Activated CD4-positive, alpha-beta memory T cell treated with anti-CD3 and anti-CD28 coated beads for 36 hours (primary cell): ENCODE data around the gene BRMS1L. TPM values are rescaled to one million over a fixed set of nuclear protein-coding genes. Genes with fewer than 3 reads are reported as not detected.
"Not testable (repeated sequence)": the region's sequence is repeated elsewhere in the genome, so short reads cannot be mapped to it uniquely, and the experiment has no call there.

Experiments used
- CTCF ChIA-PET: fragments of 350-600 bp; sonication (Branson Sonifier 250); formaldehyde crosslinking; loops from one replicate; lab custom pipeline; 2021; ENCODE audit warnings: antibody characterized with exemption, inconsistent platforms; lab: Charles Lee
- POLR2A ChIA-PET: fragments of 350-600 bp; sonication (Branson Sonifier 250); formaldehyde crosslinking; loops from one replicate; lab custom pipeline; 2021; ENCODE audit warnings: antibody characterized with exemption; lab: Charles Lee
- DNase-seq: peaks from one replicate; pipeline ENCODE4 v3.0.0-alpha.2; 2020
- H3K27ac Mint-ChIP-seq: one replicate; pipeline ENCODE4 v1.8.0; 2021; ENCODE audit warnings: mixed read lengths
- H3K27me3 Mint-ChIP-seq: one replicate; pipeline ENCODE4 v1.8.0; 2021; ENCODE audit warnings: mixed read lengths
- H3K36me3 Mint-ChIP-seq: one replicate; pipeline ENCODE4 v1.8.0; 2021; ENCODE audit warnings: mixed read lengths
- H3K4me1 Mint-ChIP-seq: one replicate; pipeline ENCODE4 v1.8.0; 2021; ENCODE audit warnings: low read depth, mixed read lengths
- H3K4me3 Mint-ChIP-seq: one replicate; pipeline ENCODE4 v1.8.0; 2021; ENCODE audit warnings: mild to moderate bottlenecking, mixed read lengths
- H3K9me3 Mint-ChIP-seq: one replicate; pipeline ENCODE4 v1.8.0; 2021; ENCODE audit warnings: mixed read lengths
- intact Hi-C: fragments of 100-400 bp; cut with micrococcal nuclease; formaldehyde crosslinking; loops from one replicate; pipeline ENCODE4 v1.15.1; 2023
- total RNA-seq, 2 experiments: library from RNA; stranded (reverse); gene quantifications; one replicate each; pipeline ENCODE4 v1.2.3, GENCODE V29; 2021

BRMS1L gene
- total RNA-seq, 2 experiments from 2014 or later: 5.6 to 6.1 TPM

GRCh38 chr14:35824446-35825165 lies 1.5 kb upstream of the BRMS1L start:
- Mint-ChIP-seq H3K4me1 (peaks cover 21% of the 10 kb centered on the region), H3K4me3 (peak overlapping the region; percentile 67)
- H3K27ac Mint-ChIP-seq, H3K27me3 Mint-ChIP-seq, H3K9me3 Mint-ChIP-seq, DNase-seq, H3K36me3 Mint-ChIP-seq, POLR2A ChIA-PET, CTCF ChIA-PET: not testable (repeated sequence)
- intact Hi-C loops: loop anchor here (5.0 kb wide), 1 partner anchor 537 kb away; no protein-coding TSS in a partner anchor

- no peak for DNase-seq
- POLR2A ChIA-PET: interaction anchor here (0.9 to 1.7 kb wide), 6 partner anchors 9 to 704 kb away, joined by 3 to 6 read pairs (median 4); partner anchors contain the start of genes INSM2, PPP2R3C and RALGAPA1
- intact Hi-C loops: loop anchor here (1.0 to 5.0 kb wide), 8 partner anchors 12 to 843 kb away; partner anchors contain the start of genes FAM177A1, INSM2, MBIP and RALGAPA1
- H3K4me1 Mint-ChIP-seq: peaks cover 23% of the 10 kb centered on the region
- peak overlapping the region; percentile 93 for H3K27ac Mint-ChIP-seq
- no peaks in the 10 kb centered on the region for H3K27me3 Mint-ChIP-seq
- no peaks in the 10 kb centered on the region for H3K9me3 Mint-ChIP-seq
- H3K36me3 Mint-ChIP-seq: no peaks in the 10 kb centered on the region
- CTCF ChIA-PET: interaction anchor here (0.8 to 3.3 kb wide), 3 partner anchors 9 to 16 kb away, joined by 3 to 22 read pairs (median 9); partner anchors contain the start of gene RALGAPA1
- H3K4me3 Mint-ChIP-seq: peak overlapping the region; percentile 78
These were observed 245 bp upstream of the BRMS1L start for GRCh38 chr14:35825968-35826217.

- Mint-ChIP-seq H3K4me1 (peaks cover 23% of the 10 kb centered on the region), H3K4me3 (peak overlapping the region; percentile 78), H3K9me3 (no peaks in the 10 kb centered on the region), H3K27ac (peak overlapping the region; percentile 93), H3K27me3 (no peaks in the 10 kb centered on the region), H3K36me3 (peaks cover 7% of the 10 kb centered on the region)
- DNase-seq: no peak
- CTCF ChIA-PET: interaction anchor here (0.8 to 3.3 kb wide), 3 partner anchors 10 to 17 kb away, joined by 5 to 22 read pairs (median 9); partner anchors contain the start of gene RALGAPA1
- intact Hi-C loops: loop anchor here (1.0 to 5.0 kb wide), 8 partner anchors 13 to 844 kb away; partner anchors contain the start of genes FAM177A1, INSM2, MBIP and RALGAPA1
- POLR2A ChIA-PET: interaction anchor here (0.6 to 1.7 kb wide), 5 partner anchors 18 to 493 kb away, joined by 3 to 6 read pairs (median 4); partner anchors contain the start of genes INSM2, MBIP and RALGAPA1
These were observed 846 bp downstream of the BRMS1L start for GRCh38 chr14:35826952-35827416.

- intact Hi-C loops: loop anchor here (2.0 to 5.0 kb wide), 3 partner anchors 541 to 845 kb away; partner anchors contain the start of genes FAM177A1 and SRP54
- peak overlapping the region; percentile 78 for H3K4me3 Mint-ChIP-seq
- H3K9me3 Mint-ChIP-seq: no peaks in the 10 kb centered on the region
- peaks cover 8% of the 10 kb centered on the region for H3K36me3 Mint-ChIP-seq
- H3K4me1 Mint-ChIP-seq: peaks cover 23% of the 10 kb centered on the region
- no peak for DNase-seq
- CTCF ChIA-PET: interaction anchor here (1.2 to 3.3 kb wide), 2 partner anchors 11 to 13 kb away, joined by 3 to 22 read pairs; no protein-coding TSS in a partner anchor
- no peak overlapping the region for H3K27ac Mint-ChIP-seq
- no peaks in the 10 kb centered on the region for H3K27me3 Mint-ChIP-seq
- POLR2A ChIA-PET: no interaction called here
These were observed 1.7 kb downstream of the BRMS1L start for GRCh38 chr14:35827678-35828472.

DNA sequence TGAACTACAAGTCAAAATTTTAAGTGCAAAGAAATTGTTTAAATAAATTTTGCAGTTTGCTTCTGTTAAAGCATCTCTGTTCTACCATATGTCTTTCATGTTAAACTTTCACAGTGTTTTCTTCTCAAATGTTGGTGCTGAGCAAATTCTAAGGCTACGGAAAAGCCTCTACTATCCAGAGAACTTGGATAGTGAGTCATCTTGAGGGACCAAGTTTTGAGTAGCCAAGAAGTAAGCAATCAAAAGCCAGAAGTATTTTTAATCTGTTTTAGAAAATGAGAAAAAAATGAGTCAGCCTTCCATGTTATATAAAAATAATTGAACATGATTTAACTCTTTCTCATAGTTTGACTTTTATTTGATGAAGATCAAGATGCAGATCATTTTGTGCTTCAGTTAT lies 3.3 kb downstream of the BRMS1L start:
- no peak overlapping the region for H3K27ac Mint-ChIP-seq
- H3K36me3 Mint-ChIP-seq: peaks cover 8% of the 10 kb centered on the region
- peaks cover 26% of the 10 kb centered on the region for H3K4me1 Mint-ChIP-seq
- no peaks in the 10 kb centered on the region for H3K9me3 Mint-ChIP-seq
- no peak for DNase-seq
- POLR2A ChIA-PET: no interaction called here
- no peak overlapping the region for H3K4me3 Mint-ChIP-seq
- intact Hi-C loops: loop anchor here (5.0 kb wide), 1 partner anchor 542 kb away; no protein-coding TSS in a partner anchor
- H3K27me3 Mint-ChIP-seq: no peaks in the 10 kb centered on the region
- CTCF ChIA-PET: no interaction called here

GRCh38 chr14:35835208-35835982 lies 9.3 kb downstream of the BRMS1L start:
- Mint-ChIP-seq H3K9me3 (peaks cover 17% of the 10 kb centered on the region), H3K4me1 (peaks cover 3% of the 10 kb centered on the region), H3K36me3 (peaks cover 43% of the 10 kb centered on the region), H3K4me3 (no peak overlapping the region), H3K27me3 (no peaks in the 10 kb centered on the region), H3K27ac (no peak overlapping the region)
- DNase-seq: no peak
- CTCF ChIA-PET: interaction anchor here (1.0 to 1.8 kb wide), 3 partner anchors 14 to 42 kb away, joined by 3 to 6 read pairs (median 4); no protein-coding TSS in a partner anchor
- intact Hi-C loops: no loop called here
- POLR2A ChIA-PET: interaction anchor here (0.8 kb wide), 1 partner anchor 9 kb away, joined by 3 read pairs; the partner anchor contains the start of gene BRMS1L

DNA sequence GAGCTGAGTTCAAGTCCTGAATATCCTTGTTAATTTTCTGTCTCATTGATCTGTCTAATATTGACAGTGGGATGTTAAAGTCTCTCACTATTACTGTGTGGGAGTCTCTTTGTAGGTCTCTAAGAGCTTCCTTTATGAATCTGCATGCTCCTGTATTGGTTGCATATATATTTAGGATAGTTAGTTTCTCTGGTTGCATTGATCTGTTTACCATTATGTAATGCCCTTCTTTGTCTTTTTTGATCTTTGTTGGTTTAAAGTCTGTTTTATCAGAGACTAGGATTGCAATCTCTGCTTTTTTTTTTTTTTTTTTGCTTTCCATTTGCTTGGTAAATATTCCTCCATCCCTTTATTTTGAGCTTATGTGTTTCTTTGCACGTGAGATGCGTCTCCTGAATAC lies 15.6 kb downstream of the BRMS1L start:
- H3K27me3 Mint-ChIP-seq, H3K4me1 Mint-ChIP-seq, CTCF ChIA-PET, H3K4me3 Mint-ChIP-seq, DNase-seq, POLR2A ChIA-PET, intact Hi-C loops, H3K27ac Mint-ChIP-seq: not testable (repeated sequence)
- Mint-ChIP-seq H3K9me3 (peaks cover 38% of the 10 kb centered on the region), H3K36me3 (peaks cover 82% of the 10 kb centered on the region)

DNA sequence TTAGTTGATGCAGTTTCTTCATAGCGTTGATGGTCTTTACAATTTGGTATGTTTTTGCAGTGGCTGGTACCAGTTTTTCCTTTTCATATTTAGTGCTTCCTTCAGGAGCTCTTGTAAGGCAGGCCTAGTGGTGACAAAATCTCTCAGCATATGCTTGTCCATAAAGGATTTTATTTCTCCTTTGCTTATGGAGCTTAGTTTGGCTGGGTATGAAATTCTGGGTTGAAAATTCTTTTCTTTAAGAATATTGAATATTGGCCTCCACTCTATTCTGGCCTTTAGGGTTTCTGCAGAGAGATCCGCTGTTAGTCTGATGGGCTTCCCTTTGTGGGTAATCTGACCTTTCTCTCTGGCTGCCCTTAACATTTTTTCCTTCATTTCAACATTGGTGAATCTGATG lies 16.1 kb downstream of the BRMS1L start:
- Mint-ChIP-seq H3K36me3 (peaks cover 81% of the 10 kb centered on the region), H3K9me3 (peaks cover 38% of the 10 kb centered on the region)
- H3K27me3 Mint-ChIP-seq, intact Hi-C loops, H3K4me1 Mint-ChIP-seq, H3K4me3 Mint-ChIP-seq, H3K27ac Mint-ChIP-seq, DNase-seq, CTCF ChIA-PET, POLR2A ChIA-PET: not testable (repeated sequence)

GRCh38 chr14:35844494-35844893 lies 18.4 kb downstream of the BRMS1L start:
- Mint-ChIP-seq H3K4me3 (no peak overlapping the region), H3K9me3 (peaks cover 28% of the 10 kb centered on the region), H3K27ac (no peak overlapping the region), H3K27me3 (no peaks in the 10 kb centered on the region), H3K4me1 (peaks cover 2% of the 10 kb centered on the region), H3K36me3 (peaks cover 63% of the 10 kb centered on the region)
- intact Hi-C loops: no loop called here
- CTCF ChIA-PET: no interaction called here
- POLR2A ChIA-PET: no interaction called here
- no peak for DNase-seq

DNA sequence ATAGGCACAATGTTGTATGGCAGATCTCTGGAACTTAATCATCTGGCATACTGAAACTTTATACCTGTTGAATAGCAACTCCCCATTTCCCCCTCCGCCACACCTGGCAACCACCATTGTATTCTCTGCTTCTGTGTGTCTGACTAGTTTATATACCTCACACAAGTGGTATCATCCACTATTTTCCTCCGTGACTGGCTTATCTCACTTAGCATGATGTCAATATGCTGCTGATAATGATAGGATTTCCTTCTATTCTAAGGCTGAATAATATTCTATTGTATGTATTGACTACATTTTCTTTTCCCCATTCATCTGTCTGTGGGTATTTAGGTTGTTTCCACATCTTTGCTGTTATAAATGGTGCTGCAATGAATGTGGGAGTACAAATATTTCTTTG lies 21.5 kb downstream of the BRMS1L start:
- no peak for DNase-seq
- H3K9me3 Mint-ChIP-seq: peaks cover 6% of the 10 kb centered on the region
- no peaks in the 10 kb centered on the region for H3K27me3 Mint-ChIP-seq
- ChIA-PET POLR2A (no interaction called here), CTCF (no interaction called here)
- peaks cover 52% of the 10 kb centered on the region for H3K36me3 Mint-ChIP-seq
- H3K4me3 Mint-ChIP-seq: no peak overlapping the region
- peaks cover 2% of the 10 kb centered on the region for H3K4me1 Mint-ChIP-seq
- intact Hi-C loops: no loop called here
- no peak overlapping the region for H3K27ac Mint-ChIP-seq

DNA sequence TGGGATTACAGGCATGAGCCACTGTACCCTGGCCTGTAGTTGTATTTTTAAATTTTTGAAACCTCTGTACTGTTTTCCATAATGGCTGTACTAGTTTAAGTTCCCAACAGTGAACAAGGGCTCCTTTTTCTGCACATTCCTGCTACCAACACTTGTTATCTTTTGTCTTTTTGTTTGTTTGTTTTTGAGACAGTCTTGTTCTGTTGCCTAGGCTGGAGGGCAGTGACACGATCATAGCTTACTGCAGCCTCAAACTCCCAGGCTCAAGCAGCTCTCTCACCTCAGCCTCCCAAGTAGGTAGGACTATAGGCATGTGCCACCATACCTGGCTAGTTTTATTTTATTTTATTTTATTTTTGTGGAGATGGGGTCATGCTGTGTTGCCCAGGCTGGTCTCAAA lies 23.0 kb downstream of the BRMS1L start:
- intact Hi-C loops: no loop called here
- CTCF ChIA-PET: no interaction called here
- H3K27ac Mint-ChIP-seq: no peak overlapping the region
- peaks cover 3% of the 10 kb centered on the region for H3K9me3 Mint-ChIP-seq
- no peak overlapping the region for H3K4me3 Mint-ChIP-seq
- DNase-seq: no peak
- H3K27me3 Mint-ChIP-seq: no peaks in the 10 kb centered on the region
- peaks cover 38% of the 10 kb centered on the region for H3K36me3 Mint-ChIP-seq
- POLR2A ChIA-PET: no interaction called here
- H3K4me1 Mint-ChIP-seq: peaks cover 2% of the 10 kb centered on the region
